NOMO-1 (cell line): ENCODE data around the gene CTSD.

ENCODE experiments used
- DNase-seq, 2 experiments: peaks; one replicate each; lab custom pipeline; 2025; ENCODE audit not compliant: unreplicated experiment in 2 of 2; lab: John Stamatoyannopoulos, UW

CTSD gene

DNA sequence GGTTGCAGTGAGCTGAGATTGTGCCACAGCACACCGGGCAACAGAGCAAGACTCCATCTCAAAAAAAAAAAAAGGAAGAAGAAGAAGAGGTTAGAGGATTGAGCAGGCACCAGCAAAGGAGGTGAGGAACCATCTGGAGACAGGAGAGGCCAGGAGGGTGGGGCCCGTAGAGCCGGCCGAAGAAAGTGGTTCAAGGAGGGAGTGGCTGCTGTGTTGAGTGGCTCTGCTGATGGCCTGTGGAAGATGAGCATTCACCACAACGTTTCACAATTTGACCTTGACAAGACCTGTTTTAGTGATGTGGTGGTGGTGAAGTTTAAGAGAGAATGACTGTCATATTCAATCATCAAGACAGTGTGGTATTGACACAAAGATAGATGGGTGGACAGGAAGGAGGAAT is 6.8 kb upstream of the CTSD start:
- DNase-seq: peak; percentile 92 to 94

DNA sequence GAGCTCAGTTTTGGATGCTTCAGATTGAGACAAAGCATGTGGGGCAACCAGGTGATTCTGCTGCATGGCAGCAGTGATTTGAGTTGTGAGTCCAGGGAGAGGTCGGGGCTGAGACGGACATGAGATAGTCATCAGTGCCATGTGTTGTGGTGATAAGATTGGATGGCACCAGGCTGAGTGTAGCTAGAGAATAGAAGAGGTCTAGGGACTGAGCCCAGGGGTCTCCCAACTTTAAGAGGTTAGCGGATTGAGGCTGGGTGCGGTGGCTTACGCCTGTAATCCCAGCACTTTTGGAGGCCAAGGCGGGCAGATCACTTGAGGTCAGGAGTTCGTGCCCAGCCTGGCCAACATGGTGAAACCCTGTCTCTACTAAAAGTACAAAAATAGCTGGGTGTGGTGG is 6.3 kb upstream of the CTSD start:
- DNase-seq: no peak

DNA sequence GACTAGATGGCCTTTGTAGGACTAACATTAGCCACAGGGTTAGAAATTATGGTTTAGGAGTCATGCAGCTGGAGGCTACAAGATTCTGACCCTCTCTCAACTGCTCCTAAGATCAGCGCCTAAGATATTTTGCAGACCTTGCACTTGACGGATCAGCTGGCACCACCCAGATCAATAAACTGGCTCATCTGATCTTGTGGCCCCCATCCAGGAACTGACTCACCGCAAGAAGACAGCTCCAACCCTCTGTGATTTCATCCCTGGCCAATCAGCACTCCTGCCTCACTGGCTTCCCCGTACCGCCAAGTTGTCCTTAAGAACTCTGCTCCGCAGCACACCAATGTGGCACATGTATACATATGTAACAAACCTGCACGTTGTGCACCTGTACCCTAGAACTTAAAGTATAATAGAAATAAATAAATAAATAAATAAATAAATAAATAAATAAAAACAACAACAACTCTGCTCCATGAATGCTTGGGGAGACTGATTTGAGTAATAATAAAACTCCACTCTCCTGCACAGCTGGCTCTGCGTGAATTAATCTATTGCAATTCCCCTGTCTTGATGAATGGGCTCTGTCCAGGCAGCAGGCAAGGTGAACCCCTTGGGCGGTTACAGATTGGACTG is 5.7 kb upstream of the CTSD start:
- peak; percentile 32 to 70 for DNase-seq

DNA sequence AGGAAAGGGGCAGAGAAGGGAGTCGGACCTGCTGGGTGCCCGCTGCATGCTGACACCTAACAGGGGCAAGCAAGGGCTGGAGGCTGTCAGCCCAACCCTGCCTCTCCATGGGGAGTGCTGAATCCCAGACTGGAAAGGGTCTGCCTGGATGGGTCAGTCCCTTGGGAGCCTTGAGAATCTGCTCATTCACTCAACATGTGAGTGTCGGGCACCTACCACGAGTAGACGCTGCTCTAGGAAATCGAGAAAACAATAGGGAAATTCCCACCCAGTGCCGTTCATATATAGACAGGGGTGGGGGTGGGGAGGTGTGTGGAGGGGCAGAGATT is 4.4 kb upstream of the CTSD start:
- no peak for DNase-seq

DNA sequence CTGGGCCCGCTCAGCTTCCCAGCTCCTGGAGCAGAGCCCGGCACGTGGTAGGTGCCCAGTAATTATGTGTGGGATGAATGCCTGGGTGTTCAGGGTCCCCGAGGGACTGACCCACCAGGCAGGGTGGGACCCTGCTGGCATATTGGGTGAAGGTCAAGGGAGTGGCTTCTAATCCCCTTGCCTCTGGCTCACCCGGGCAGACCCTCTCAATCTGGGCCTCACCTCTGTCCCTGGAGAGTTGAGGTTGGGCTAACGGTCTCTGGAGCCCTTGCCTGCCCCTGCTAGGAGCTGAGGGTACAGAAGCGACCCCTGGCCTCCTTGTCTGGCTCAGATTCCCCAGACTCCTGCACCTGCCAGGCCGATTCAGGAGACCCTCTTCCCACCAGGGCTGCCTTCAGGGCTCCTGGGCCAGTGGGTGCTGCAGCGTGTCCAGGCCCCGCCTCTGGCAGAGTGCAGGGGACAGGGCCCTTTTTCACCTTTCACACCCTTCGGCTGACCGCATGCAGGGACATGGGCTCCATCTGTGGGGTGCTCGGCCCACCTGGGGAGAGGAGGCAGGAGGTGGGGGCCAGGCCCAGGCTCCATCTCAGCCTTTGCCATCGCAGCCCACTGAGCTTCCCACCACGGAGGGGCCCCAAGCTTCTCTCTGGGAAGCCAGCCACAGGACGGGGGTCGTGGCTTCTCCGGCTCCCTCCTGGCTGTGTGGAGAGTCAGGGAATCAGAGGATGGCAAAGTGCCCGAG is 3.8 kb upstream of the CTSD start:
- DNase-seq: no peak

DNA sequence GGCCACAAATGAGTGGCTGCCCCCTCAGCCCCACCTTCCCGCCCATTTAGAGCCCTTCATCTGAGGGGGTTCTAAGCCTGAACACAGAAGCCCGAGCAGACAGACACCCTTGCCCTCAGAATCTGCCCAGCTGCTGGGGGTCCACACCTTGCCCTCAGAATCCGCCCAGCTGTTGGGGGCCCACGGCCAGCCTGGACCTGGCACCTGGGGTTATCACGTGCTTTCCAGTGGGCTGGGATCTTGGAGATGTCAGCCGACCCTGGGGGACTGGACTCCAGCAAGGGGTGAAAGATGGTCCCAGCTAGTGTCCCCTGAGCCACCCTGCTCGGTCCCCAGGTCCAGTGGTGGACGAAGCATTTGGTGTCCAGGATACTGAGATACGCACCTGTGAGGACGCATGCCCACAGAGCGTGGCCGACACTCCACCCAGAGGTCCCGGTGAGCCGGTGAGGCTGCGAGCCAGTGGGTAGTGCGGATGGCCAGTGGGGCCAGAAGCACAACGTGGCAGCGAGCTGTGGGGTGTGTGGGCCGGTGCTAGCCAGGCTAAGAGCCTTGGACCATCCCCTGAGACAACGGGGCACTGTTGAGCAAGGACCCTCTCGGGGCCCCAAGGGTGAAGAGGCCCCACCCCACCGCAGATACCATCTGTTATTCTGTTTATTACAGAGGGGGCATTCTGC is 3.1 kb upstream of the CTSD start:
- DNase-seq: no peak

DNA sequence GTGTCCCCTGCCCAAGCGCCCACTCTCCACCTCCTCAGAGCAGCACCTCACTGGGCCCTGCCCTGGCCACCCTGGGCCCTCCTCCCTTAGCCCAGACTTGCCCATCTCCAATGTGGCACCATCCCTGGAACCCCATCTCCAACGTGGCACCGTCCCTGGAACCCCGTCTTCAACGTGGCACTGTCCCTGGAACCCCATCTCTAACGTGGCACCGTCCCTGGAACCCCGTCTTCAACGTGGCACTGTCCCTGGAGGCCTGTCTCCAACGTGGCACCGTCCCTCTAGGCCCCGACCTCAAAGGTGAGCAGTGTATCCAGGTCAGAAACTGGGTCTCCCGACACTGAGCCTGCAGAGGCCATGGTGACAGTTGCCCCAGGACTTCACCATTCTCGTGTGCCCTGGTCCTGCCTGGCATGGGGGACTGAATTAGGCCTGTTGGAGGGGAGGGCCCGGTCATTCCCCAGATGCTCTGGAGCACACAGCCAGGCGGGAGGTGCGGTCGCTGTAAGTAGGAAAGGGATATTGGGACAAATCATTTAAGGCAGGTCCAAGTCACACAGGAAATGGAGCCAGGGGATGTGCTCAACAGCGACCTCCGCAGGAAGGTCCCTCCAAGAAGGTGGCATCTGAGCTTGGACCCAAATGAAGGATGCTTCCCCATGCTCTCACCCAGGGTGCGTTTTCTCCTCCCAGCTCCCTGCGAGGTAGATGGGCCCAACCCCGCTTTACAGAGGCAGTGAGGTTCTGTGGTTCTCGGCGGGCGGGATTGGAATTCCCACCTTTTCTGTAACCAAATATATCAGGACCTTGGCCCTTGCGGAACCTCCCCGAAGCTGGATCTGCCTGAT is 2.4 kb upstream of the CTSD start:
- DNase-seq: no peak

DNA sequence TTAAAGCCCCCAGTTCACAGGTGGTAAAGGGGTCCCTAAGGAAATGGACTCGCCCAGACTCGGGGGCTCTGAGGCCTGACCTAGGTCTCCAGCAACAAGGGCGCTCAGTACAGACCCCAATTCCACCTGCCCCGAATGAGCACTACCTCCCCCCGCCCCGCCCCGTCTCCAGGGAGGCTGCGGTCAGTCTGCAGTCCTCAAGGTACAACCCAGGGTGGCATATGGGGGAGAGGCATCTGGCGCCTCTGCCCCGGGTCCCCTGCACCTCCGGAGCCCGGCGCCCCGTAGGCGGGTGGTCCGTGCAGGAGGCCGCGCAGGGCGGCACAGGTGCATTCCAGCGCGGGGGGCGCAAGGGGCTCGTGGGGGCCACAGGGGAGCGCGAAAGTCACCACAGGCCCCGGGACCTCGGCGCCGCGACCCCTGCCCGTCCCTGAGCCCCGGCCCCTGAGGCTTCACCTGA is 361 bp downstream of the CTSD start:
- no peak for DNase-seq

DNA sequence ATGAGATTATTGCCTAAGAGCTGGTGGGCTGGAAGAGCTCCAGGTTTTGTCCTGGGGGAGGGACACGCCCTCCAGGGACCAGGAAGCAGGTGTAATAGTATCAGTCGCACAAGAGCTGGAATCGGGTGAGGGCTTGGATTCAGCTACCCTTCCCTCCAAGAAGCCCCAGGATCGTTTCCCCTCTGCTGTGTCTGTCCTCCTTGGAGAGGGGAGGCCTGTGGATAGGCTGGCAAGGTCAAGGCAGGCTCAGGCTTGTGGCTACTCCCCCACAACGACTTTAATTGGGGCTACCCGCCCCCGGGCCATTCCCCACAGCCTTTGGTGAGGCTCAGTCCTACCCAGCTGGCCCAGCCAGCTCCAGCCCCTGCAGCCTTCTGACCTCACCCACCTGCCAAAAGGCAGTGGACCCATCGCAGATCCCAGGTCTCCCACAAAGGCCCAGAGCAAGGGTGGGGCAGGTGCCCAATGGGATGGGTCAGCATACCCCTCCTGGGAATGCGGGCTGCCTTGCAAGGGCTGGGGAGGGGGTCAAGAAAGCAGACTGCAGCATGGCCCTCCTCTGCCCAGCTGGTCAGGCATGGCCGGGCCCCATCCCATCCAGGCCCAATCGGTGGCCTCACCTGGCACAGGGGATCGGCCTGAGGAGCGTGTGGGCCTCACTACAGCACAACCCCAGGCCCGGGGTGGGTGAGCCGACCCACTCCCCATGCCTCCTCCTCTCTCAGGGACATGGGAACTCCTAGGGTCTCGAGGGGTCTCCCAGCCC is 1.0 kb downstream of the CTSD start:
- no peak for DNase-seq

DNA sequence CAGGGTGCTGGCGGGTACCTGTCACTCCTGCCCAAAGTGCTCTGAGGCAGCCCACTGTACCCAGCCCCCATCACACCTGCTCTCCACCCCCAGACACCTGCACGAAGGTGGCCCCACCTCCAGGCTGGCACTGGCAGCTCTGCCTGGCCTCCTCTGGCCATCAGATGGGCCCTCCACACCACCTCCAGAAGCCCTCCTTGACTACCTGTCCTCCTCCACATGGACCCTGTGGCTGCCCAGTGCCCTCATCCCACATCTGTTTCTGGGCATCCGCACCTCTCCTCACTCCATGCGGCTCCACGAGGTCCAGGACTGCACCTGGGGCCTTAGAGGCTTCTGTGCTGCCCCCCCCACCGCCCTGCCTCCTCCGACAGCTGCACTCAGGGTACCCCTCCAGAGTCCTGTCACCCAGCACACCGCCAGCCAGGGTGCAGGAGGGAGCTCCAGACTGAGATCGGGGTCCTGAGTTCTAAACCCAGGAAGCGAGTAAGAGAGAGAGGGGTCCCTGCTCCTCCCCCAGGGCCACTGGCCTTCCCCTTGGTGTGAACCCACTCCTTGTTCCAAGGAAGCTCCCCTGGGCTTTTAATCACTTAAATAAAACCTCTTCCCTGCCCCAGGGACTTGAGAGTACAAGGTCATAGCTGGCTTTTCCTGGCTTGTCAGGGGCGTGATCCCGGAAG is 1.7 kb downstream of the CTSD start:
- DNase-seq: no peak

DNA sequence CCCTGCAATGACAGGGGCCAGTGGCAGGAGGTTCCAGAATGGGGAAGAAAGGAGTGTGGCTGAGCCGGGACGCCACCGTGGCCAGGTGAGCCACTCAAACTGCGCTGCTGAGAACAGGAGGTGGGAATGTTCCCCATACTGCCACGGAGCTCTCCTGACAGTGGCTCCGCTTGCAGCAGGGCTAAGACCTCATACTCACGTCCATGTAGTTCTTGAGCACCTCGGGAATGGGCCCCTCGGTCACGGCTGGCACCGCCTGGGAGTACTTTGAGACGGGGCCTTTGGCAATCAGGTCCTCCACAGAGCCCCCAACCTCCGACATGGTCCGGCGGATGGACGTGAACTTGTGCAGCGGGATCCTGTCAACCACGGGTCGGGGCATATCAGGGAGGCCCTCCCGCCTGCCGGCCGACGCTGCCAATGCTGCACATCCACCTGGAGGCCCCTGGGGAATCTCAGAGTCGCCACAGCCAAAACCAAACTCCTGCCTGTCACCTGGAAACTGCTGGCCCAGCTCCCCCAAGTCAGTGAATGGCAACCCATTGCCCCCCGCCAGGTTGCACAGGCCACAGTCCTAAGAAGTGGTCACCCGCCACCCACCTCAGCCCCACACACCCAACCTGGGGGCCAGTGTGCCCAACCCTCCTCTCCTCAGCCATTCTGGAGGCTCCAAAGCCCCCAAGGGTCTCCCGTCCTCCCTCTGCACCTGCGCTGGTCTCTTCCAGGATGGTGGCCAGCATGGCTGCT is 2.4 kb downstream of the CTSD start:
- no peak for DNase-seq

DNA sequence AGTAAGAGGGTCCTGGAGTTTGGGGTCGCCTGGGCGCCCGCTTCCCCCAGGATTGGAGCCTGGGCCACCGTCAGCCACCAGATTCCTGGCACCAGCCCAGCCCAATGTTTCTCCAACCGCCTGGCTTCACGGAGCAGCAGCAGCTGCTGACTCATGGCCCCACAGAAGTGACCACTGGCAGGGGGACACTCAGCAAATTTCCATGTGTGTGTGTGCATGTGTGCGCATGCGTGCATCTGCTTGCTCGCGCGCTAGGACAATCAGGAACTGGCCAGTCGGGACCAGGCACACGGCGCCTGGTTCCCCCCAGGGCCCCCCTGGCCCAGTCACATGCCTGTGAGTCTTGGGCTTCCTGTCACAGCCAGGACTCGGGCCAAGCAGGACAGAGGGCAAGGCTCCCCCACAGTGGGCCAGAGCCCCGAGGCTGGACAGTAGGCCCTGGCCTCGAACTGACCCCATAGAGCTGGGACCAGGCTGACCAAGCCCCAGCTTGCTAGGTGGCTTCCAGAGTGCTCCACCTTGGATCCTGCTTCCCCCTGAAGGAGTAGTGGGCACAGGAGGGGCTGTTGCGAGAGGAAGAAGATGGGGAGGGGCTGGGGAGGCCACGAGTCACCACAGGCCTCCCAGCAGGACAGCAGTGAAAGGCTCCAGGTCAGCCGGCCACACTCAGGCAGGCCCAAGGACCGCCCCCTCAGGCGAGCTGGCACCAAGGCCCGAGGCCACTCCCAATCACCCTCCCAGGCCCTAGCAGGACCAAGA is 3.2 kb downstream of the CTSD start:
- no peak for DNase-seq

DNA sequence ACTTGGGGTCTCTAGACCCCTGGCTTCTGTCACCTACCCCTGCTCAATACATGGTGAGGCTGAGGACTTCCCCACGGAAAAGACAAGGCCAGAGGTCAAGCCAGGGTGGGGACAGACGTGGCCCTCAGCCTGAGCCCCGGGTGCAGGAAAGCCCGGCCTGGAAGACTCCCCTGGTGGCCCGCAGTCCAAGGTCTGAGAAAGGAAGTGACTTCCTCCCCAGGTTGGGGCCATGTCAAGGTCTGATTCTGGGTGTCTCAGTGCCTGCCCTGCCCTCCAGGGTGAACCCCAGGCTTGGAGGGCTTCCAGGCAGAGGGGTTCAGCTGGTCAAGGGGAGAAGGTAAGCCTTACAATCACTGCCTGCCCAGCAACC is 3.9 kb downstream of the CTSD start:
- DNase-seq: no peak

DNA sequence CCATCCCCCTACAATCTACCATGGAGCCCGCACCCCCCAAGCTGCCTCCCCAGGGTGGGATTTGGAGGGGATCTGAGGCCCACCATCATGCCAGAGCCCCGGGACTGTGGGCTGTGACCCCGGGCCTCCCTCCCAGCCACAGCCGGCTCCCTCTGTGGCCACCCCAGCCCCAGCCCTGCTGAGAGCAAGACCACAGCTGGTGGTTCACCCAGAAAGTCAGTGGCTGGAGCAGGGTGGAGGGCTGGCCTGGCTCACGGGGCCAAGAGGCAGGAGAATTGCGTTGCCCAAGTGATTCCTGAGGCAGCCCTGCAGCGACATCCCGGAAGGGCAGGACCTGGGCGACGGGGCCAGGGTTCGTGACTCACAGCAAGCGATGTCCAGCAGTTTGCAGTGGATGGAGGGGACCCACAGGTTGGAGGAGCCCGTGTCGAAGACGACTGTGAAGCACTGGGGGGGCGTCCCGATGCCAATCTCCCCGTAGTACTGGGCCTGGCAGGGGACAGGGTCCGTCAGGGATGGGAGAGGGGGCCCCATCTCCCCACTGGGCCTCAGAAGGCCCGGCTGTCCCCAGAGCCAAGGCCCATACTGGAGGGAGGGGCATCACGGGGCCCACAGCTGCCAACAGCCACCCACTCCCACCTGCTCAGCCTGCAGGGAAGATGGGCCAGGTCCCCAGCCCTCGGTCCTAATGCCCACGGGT is 4.4 kb downstream of the CTSD start:
- DNase-seq: no peak

DNA sequence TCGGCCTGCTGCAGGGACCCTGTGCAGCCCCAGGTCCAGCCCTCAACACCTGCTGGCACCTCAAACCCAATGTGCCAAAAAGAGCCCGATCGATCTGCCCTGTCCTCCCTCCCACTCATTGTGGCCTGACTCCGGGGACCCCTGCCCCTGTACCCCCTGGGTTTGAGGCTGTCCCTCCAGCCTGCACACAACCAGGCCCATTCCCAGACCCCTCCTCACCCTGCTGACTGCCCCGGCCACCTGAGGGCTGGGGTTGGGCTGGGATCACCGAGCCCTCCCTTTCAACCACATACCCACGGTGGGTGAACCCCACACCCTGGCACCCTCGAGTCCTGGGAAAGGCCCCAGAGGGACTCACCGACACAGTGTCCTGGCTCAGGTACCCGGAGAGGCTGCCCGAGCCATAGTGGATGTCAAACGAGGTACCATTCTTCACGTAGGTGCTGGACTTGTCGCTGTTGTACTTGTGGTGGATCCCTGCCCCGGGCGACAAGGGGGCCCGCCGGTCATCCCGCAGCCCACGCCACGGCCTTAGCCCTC is 5.0 kb downstream of the CTSD start:
- DNase-seq: no peak

DNA sequence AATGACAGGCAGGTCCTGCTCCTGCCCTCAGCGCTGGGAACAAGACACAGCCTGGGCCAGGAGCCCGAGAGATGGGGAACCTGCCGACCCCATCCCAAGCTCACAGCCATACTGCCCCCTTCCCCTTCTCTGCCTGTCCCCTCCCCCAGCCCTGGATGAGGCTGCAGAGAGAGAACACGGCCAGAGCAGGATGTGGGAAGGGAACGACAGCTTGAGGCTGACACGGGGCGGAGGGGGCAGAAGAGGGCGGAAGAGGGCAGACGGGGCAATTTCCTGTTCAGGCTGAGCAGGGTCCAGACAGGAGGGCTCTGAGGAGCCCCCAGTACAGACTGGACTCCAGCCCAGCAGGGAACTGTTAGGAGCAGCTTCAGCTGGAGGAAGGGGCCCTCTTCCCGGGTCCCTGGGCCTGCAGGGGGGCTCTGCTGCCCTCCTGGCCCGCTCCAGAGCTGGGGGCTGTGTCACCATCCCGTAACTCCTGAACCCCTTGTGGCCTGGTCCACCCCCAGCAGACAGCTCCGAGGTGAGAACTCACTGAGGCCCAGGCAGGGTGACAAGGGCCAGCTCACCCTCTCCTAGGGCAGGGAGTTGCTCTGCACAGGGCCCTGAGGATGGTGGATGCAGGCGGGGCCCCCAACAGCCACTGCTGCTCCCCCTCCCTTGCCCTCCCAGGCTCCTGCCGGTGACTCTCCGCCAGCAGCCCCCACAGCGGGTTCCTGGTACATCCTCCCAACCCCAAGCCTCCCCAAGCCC is 5.7 kb downstream of the CTSD start:
- peak; percentile 26 to 36 for DNase-seq
